NCI-H2227 (cell line): ENCODE data around the gene CENPN.

Experiments used
- DNase-seq: peaks from one replicate; lab custom pipeline; 2025; ENCODE audit not compliant: unreplicated experiment; lab: John Stamatoyannopoulos, UW

CENPN gene

GRCh38 chr16:81077076-81077940 is 70.3 kb downstream of the CENPN start, which contains the start of gene C16orf46:
C16orf46 (minus strand) TSS chr16:81077238; CDS start chr16:81063955, 13,283 bp downstream.
- DNase-seq = peak; percentile 96

GRCh38 chr16:81080233-81080632 is 73.2 kb downstream of the CENPN start:
- DNase-seq = no peak

DNA sequence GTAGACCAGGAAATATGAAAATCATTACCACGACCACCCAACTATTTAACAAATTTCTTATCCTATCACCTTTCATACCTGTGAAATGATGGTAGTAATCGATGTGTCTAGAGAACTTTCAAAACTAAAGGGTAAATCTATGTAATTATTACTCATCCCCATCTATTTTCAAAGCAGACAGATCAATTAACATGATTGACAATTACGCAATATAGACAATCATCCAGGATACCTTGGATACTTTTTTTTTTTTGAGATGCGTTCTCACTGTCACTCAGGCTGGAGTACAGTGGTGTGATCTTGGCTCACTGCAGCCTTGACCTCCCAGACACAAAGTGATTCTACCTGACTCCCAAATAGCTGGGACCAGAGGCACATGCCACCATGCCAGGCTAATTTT is 74.0 kb downstream of the CENPN start:
- no peak for DNase-seq
